ENCODE measurements around the gene CD74.
A peak's percentile ranks its signal among the peaks of the same experiment; 100 is the strongest.

CD74 gene

GRCh38 chr5:150440948-150441812, 28.5 kb upstream of the CD74 start:
- H3K4me1 ChIP-seq (ENCODE audit: control insufficient read depth, low read depth, low read length), result peaks cover 2% of the 10 kb centered on the region
- H3K4ac ChIP-seq (ENCODE audit: low read depth, low read length), result no peak overlapping the region
- H3K79me1 ChIP-seq (ENCODE audit: low read length), result peaks cover 8% of the 10 kb centered on the region
- no peak overlapping the region for H3K4me2 ChIP-seq (ENCODE audit: low read length)
- H3K27ac ChIP-seq (ENCODE audit: low read depth, low read length), result no peak overlapping the region
- H3K56ac ChIP-seq (ENCODE audit: low read length), result peak overlapping the region; percentile 6
- no peak overlapping the region for H4K5ac ChIP-seq (ENCODE audit: low read length)
- peaks cover 15% of the 10 kb centered on the region for H3K36me3 ChIP-seq (ENCODE audit: control insufficient read depth, insufficient read depth, low read length)
- H3K18ac ChIP-seq (ENCODE audit: low read length), result no peak overlapping the region
- no peak overlapping the region for H2BK120ac ChIP-seq (ENCODE audit: low read depth, low read length)
- no peak overlapping the region for H3K4me3 ChIP-seq (ENCODE audit: low read length)
- H3K79me2 ChIP-seq (ENCODE audit: control insufficient read depth, insufficient read depth, low read length), result peaks cover 6% of the 10 kb centered on the region
- WGBS (ENCODE audit: extremely low coverage, insufficient coverage, low lambda C conversion rate), result no CpG with 5 or more reads among the region's 12 CpGs
- H3K27me3 ChIP-seq (ENCODE audit: insufficient read depth, low read length, poor library complexity), result no peaks in the 10 kb centered on the region
- H4K8ac ChIP-seq (ENCODE audit: low read depth, low read length), result no peak overlapping the region
- H2BK5ac ChIP-seq (ENCODE audit: low read length), result no peak overlapping the region
- H3K9ac ChIP-seq (ENCODE audit: low read length), result no peak overlapping the region
- peak; percentile 78 for DNase-seq
- no peak overlapping the region for H3K23ac ChIP-seq (ENCODE audit: low read length)
- no peak overlapping the region for H2BK15ac ChIP-seq (replicated peaks; ENCODE audit: low read depth)
- H2AK5ac ChIP-seq (ENCODE audit: low read length), result no peak overlapping the region

- H3K4me1 ChIP-seq (ENCODE audit: control insufficient read depth, low read depth, low read length), result peaks cover 2% of the 10 kb centered on the region
- no peak overlapping the region for H3K4ac ChIP-seq (ENCODE audit: low read depth, low read length)
- H3K79me2 ChIP-seq (ENCODE audit: control insufficient read depth, insufficient read depth, low read length), result no peaks in the 10 kb centered on the region
- WGBS (ENCODE audit: extremely low coverage, insufficient coverage, low lambda C conversion rate), result no CpG with 5 or more reads among the region's 4 CpGs
- no peak overlapping the region for H2BK120ac ChIP-seq (ENCODE audit: low read depth, low read length)
- H3K4me2 ChIP-seq (ENCODE audit: low read length), result no peak overlapping the region
- no peaks in the 10 kb centered on the region for H3K27me3 ChIP-seq (ENCODE audit: insufficient read depth, low read length, poor library complexity)
- no peak overlapping the region for H4K5ac ChIP-seq (ENCODE audit: low read length)
- H3K9ac ChIP-seq (ENCODE audit: low read length), result no peak overlapping the region
- H2BK15ac ChIP-seq (replicated peaks; ENCODE audit: low read depth), result no peak overlapping the region
- no peak overlapping the region for H3K27ac ChIP-seq (ENCODE audit: low read depth, low read length)
- no peak overlapping the region for H3K4me3 ChIP-seq (ENCODE audit: low read length)
- H3K18ac ChIP-seq (ENCODE audit: low read length), result no peak overlapping the region
- no peak overlapping the region for H2BK5ac ChIP-seq (ENCODE audit: low read length)
- no peaks in the 10 kb centered on the region for H3K79me1 ChIP-seq (ENCODE audit: low read length)
- peak; percentile 85 for DNase-seq
- no peak overlapping the region for H2AK5ac ChIP-seq (ENCODE audit: low read length)
- H3K36me3 ChIP-seq (ENCODE audit: control insufficient read depth, insufficient read depth, low read length), result peaks cover 2% of the 10 kb centered on the region
- no peak overlapping the region for H4K8ac ChIP-seq (ENCODE audit: low read depth, low read length)
- H3K56ac ChIP-seq (ENCODE audit: low read length), result no peak overlapping the region
- H3K23ac ChIP-seq (ENCODE audit: low read length), result no peak overlapping the region
Measured at GRCh38 chr5:150438873-150439546, 26.3 kb upstream of the CD74 start.

GRCh38 chr5:150436141-150436680, 23.5 kb upstream of the CD74 start:
- DNase-seq, result peak; percentile 92
- no peak overlapping the region for H3K4ac ChIP-seq (ENCODE audit: low read depth, low read length)
- H3K4me1 ChIP-seq (ENCODE audit: control insufficient read depth, low read depth, low read length), result no peaks in the 10 kb centered on the region
- no peak overlapping the region for H3K27ac ChIP-seq (ENCODE audit: low read depth, low read length)
- no CpG with 5 or more reads among the region's 13 CpGs for WGBS (ENCODE audit: extremely low coverage, insufficient coverage, low lambda C conversion rate)
- H2BK120ac ChIP-seq (ENCODE audit: low read depth, low read length), result no peak overlapping the region
- H3K27me3 ChIP-seq (ENCODE audit: insufficient read depth, low read length, poor library complexity), result no peaks in the 10 kb centered on the region
- H4K8ac ChIP-seq (ENCODE audit: low read depth, low read length), result no peak overlapping the region
- H4K5ac ChIP-seq (ENCODE audit: low read length), result no peak overlapping the region
- H3K18ac ChIP-seq (ENCODE audit: low read length), result no peak overlapping the region
- no peak overlapping the region for H3K23ac ChIP-seq (ENCODE audit: low read length)
- no peaks in the 10 kb centered on the region for H3K79me2 ChIP-seq (ENCODE audit: control insufficient read depth, insufficient read depth, low read length)
- no peaks in the 10 kb centered on the region for H3K79me1 ChIP-seq (ENCODE audit: low read length)
- no peak overlapping the region for H2BK15ac ChIP-seq (replicated peaks; ENCODE audit: low read depth)
- no peak overlapping the region for H3K9ac ChIP-seq (ENCODE audit: low read length)
- no peak overlapping the region for H2AK5ac ChIP-seq (ENCODE audit: low read length)
- H3K4me3 ChIP-seq (ENCODE audit: low read length), result no peak overlapping the region
- H3K56ac ChIP-seq (ENCODE audit: low read length), result no peak overlapping the region
- no peak overlapping the region for H2BK5ac ChIP-seq (ENCODE audit: low read length)
- H3K36me3 ChIP-seq (ENCODE audit: control insufficient read depth, insufficient read depth, low read length), result no peaks in the 10 kb centered on the region
- H3K4me2 ChIP-seq (ENCODE audit: low read length), result no peak overlapping the region

GRCh38 chr5:150434464-150434863, 21.8 kb upstream of the CD74 start:
- H3K4me2 ChIP-seq (ENCODE audit: low read length), result no peak overlapping the region
- no peak overlapping the region for H3K4me3 ChIP-seq (ENCODE audit: low read length)
- no peaks in the 10 kb centered on the region for H3K36me3 ChIP-seq (ENCODE audit: control insufficient read depth, insufficient read depth, low read length)
- H3K27me3 ChIP-seq (ENCODE audit: insufficient read depth, low read length, poor library complexity), result no peaks in the 10 kb centered on the region
- H3K27ac ChIP-seq (ENCODE audit: low read depth, low read length), result no peak overlapping the region
- H2BK120ac ChIP-seq (ENCODE audit: low read depth, low read length), result no peak overlapping the region
- H2BK5ac ChIP-seq (ENCODE audit: low read length), result no peak overlapping the region
- no peak overlapping the region for H2BK15ac ChIP-seq (replicated peaks; ENCODE audit: low read depth)
- no CpG with 5 or more reads among the region's 6 CpGs for WGBS (ENCODE audit: extremely low coverage, insufficient coverage, low lambda C conversion rate)
- no peak overlapping the region for H3K18ac ChIP-seq (ENCODE audit: low read length)
- DNase-seq, result peak; percentile 87
- H2AK5ac ChIP-seq (ENCODE audit: low read length), result no peak overlapping the region
- no peaks in the 10 kb centered on the region for H3K79me2 ChIP-seq (ENCODE audit: control insufficient read depth, insufficient read depth, low read length)
- H3K4ac ChIP-seq (ENCODE audit: low read depth, low read length), result no peak overlapping the region
- no peak overlapping the region for H4K8ac ChIP-seq (ENCODE audit: low read depth, low read length)
- no peaks in the 10 kb centered on the region for H3K79me1 ChIP-seq (ENCODE audit: low read length)
- no peak overlapping the region for H3K56ac ChIP-seq (ENCODE audit: low read length)
- H3K23ac ChIP-seq (ENCODE audit: low read length), result no peak overlapping the region
- H3K4me1 ChIP-seq (ENCODE audit: control insufficient read depth, low read depth, low read length), result no peaks in the 10 kb centered on the region
- H4K5ac ChIP-seq (ENCODE audit: low read length), result no peak overlapping the region
- no peak overlapping the region for H3K9ac ChIP-seq (ENCODE audit: low read length)

GRCh38 chr5:150431574-150431973, 18.9 kb upstream of the CD74 start:
- WGBS (ENCODE audit: extremely low coverage, insufficient coverage, low lambda C conversion rate), result no CpG with 5 or more reads among the region's 4 CpGs
- H3K4me3 ChIP-seq (ENCODE audit: low read length), result no peak overlapping the region

More at GRCh38 chr5:150431574-150431973, 18.9 kb upstream of the CD74 start:
- H3K4ac ChIP-seq (ENCODE audit: low read depth, low read length), result no peak overlapping the region
- H2AK5ac ChIP-seq (ENCODE audit: low read length), result no peak overlapping the region
- no peaks in the 10 kb centered on the region for H3K4me1 ChIP-seq (ENCODE audit: control insufficient read depth, low read depth, low read length)
- H3K27me3 ChIP-seq (ENCODE audit: insufficient read depth, low read length, poor library complexity), result no peaks in the 10 kb centered on the region
- no peaks in the 10 kb centered on the region for H3K36me3 ChIP-seq (ENCODE audit: control insufficient read depth, insufficient read depth, low read length)
- no peak overlapping the region for H3K18ac ChIP-seq (ENCODE audit: low read length)
- no peak overlapping the region for H3K27ac ChIP-seq (ENCODE audit: low read depth, low read length)
- H3K79me2 ChIP-seq (ENCODE audit: control insufficient read depth, insufficient read depth, low read length), result no peaks in the 10 kb centered on the region
- DNase-seq, result no peak
- no peak overlapping the region for H4K5ac ChIP-seq (ENCODE audit: low read length)
- no peak overlapping the region for H3K56ac ChIP-seq (ENCODE audit: low read length)
- no peak overlapping the region for H4K8ac ChIP-seq (ENCODE audit: low read depth, low read length)
- H2BK5ac ChIP-seq (ENCODE audit: low read length), result no peak overlapping the region
- H3K4me2 ChIP-seq (ENCODE audit: low read length), result no peak overlapping the region
- H3K79me1 ChIP-seq (ENCODE audit: low read length), result no peaks in the 10 kb centered on the region
- no peak overlapping the region for H3K23ac ChIP-seq (ENCODE audit: low read length)
- H2BK120ac ChIP-seq (ENCODE audit: low read depth, low read length), result no peak overlapping the region
- no peak overlapping the region for H3K9ac ChIP-seq (ENCODE audit: low read length)
- H2BK15ac ChIP-seq (replicated peaks; ENCODE audit: low read depth), result no peak overlapping the region

All from mesendoderm (in vitro differentiated cells).